Measurements from ENCODE around the gene PGM2L1.
"Not testable (repeated sequence)": the region's sequence is repeated elsewhere in the genome, so short reads cannot be mapped to it uniquely, and the experiment has no call there.

Gene PGM2L1

GRCh38 chr11:74355626-74356025 is 42.6 kb downstream of the PGM2L1 start:
- no peak overlapping the region for H3K27ac ChIP-seq (ENCODE audit: low read depth, low read length)
- H3K4me1 ChIP-seq (ENCODE audit: control insufficient read depth, insufficient read depth, low read length) = no peaks in the 10 kb centered on the region
- no peak overlapping the region for H3K9ac ChIP-seq (ENCODE audit: low read length)
- no peak overlapping the region for H3K4me3 ChIP-seq (ENCODE audit: low read length)
- H3K27me3 ChIP-seq (ENCODE audit: control insufficient read depth, insufficient read depth, low read length) = no peaks in the 10 kb centered on the region
- no peaks in the 10 kb centered on the region for H3K36me3 ChIP-seq (ENCODE audit: control insufficient read depth, insufficient read depth, low read length)

GRCh38 chr11:74354036-74354435 is 44.2 kb downstream of the PGM2L1 start:
- no peak overlapping the region for H3K27ac ChIP-seq (ENCODE audit: low read depth, low read length)

GRCh38 chr11:74347381-74347780 is 50.9 kb downstream of the PGM2L1 start:
- no peaks in the 10 kb centered on the region for H3K4me1 ChIP-seq (ENCODE audit: control insufficient read depth, insufficient read depth, low read length)
- no peak overlapping the region for H3K27ac ChIP-seq (ENCODE audit: low read depth, low read length)
- no peak overlapping the region for H3K4me3 ChIP-seq (ENCODE audit: low read length)
- no peaks in the 10 kb centered on the region for H3K27me3 ChIP-seq (ENCODE audit: control insufficient read depth, insufficient read depth, low read length)
- no peak overlapping the region for H3K9ac ChIP-seq (ENCODE audit: low read length)
- no peaks in the 10 kb centered on the region for H3K36me3 ChIP-seq (ENCODE audit: control insufficient read depth, insufficient read depth, low read length)

More at GRCh38 chr11:74354036-74354435, 44.2 kb downstream of the PGM2L1 start:
- Histone ChIP-seq H3K4me3 (ENCODE audit: low read length) (no peak overlapping the region), H3K9ac (ENCODE audit: low read length) (no peak overlapping the region), H3K36me3 (ENCODE audit: control insufficient read depth, insufficient read depth, low read length) (no peaks in the 10 kb centered on the region), H3K27me3 (ENCODE audit: control insufficient read depth, insufficient read depth, low read length) (no peaks in the 10 kb centered on the region), H3K4me1 (ENCODE audit: control insufficient read depth, insufficient read depth, low read length) (no peaks in the 10 kb centered on the region)

GRCh38 chr11:74345420-74345819 is 52.8 kb downstream of the PGM2L1 start:
- no peaks in the 10 kb centered on the region for H3K27me3 ChIP-seq (ENCODE audit: control insufficient read depth, insufficient read depth, low read length)
- H3K27ac ChIP-seq (ENCODE audit: low read depth, low read length) = no peak overlapping the region
- peaks cover 2% of the 10 kb centered on the region for H3K36me3 ChIP-seq (ENCODE audit: control insufficient read depth, insufficient read depth, low read length)
- H3K4me3 ChIP-seq (ENCODE audit: low read length) = no peak overlapping the region
- no peaks in the 10 kb centered on the region for H3K4me1 ChIP-seq (ENCODE audit: control insufficient read depth, insufficient read depth, low read length)
- H3K9ac ChIP-seq (ENCODE audit: low read length) = no peak overlapping the region

- H3K27ac ChIP-seq (ENCODE audit: low read depth, low read length) = no peak overlapping the region
Measured at GRCh38 chr11:74341921-74342320, 56.3 kb downstream of the PGM2L1 start.

GRCh38 chr11:74339619-74340018 is 58.6 kb downstream of the PGM2L1 start:
- Histone ChIP-seq H3K4me3 (ENCODE audit: low read length) (no peak overlapping the region), H3K36me3 (ENCODE audit: control insufficient read depth, insufficient read depth, low read length) (peaks cover 2% of the 10 kb centered on the region), H3K27ac (ENCODE audit: low read depth, low read length) (no peak overlapping the region), H3K4me1 (ENCODE audit: control insufficient read depth, insufficient read depth, low read length) (no peaks in the 10 kb centered on the region), H3K27me3 (ENCODE audit: control insufficient read depth, insufficient read depth, low read length) (no peaks in the 10 kb centered on the region), H3K9ac (ENCODE audit: low read length) (no peak overlapping the region)

More at GRCh38 chr11:74341921-74342320, 56.3 kb downstream of the PGM2L1 start:
- Histone ChIP-seq H3K27me3 (ENCODE audit: control insufficient read depth, insufficient read depth, low read length) (no peaks in the 10 kb centered on the region), H3K4me3 (ENCODE audit: low read length) (no peak overlapping the region), H3K4me1 (ENCODE audit: control insufficient read depth, insufficient read depth, low read length) (no peaks in the 10 kb centered on the region), H3K9ac (ENCODE audit: low read length) (no peak overlapping the region), H3K36me3 (ENCODE audit: control insufficient read depth, insufficient read depth, low read length) (peaks cover 2% of the 10 kb centered on the region)

GRCh38 chr11:74338963-74339362 is 59.3 kb downstream of the PGM2L1 start:
- Histone ChIP-seq H3K27me3 (ENCODE audit: control insufficient read depth, insufficient read depth, low read length) (no peaks in the 10 kb centered on the region), H3K9ac (ENCODE audit: low read length) (no peak overlapping the region), H3K36me3 (ENCODE audit: control insufficient read depth, insufficient read depth, low read length) (peaks cover 2% of the 10 kb centered on the region), H3K4me1 (ENCODE audit: control insufficient read depth, insufficient read depth, low read length) (no peaks in the 10 kb centered on the region), H3K4me3 (ENCODE audit: low read length) (no peak overlapping the region), H3K27ac (ENCODE audit: low read depth, low read length) (no peak overlapping the region)

GRCh38 chr11:74333193-74333592 is 65.0 kb downstream of the PGM2L1 start:
- Histone ChIP-seq H3K9ac (ENCODE audit: low read length) (no peak overlapping the region), H3K4me3 (ENCODE audit: low read length) (no peak overlapping the region)

GRCh38 chr11:74332291-74332690 is 65.9 kb downstream of the PGM2L1 start:
- Histone ChIP-seq H3K4me1 (ENCODE audit: control insufficient read depth, insufficient read depth, low read length) (no peaks in the 10 kb centered on the region), H3K27me3 (ENCODE audit: control insufficient read depth, insufficient read depth, low read length) (no peaks in the 10 kb centered on the region), H3K36me3 (ENCODE audit: control insufficient read depth, insufficient read depth, low read length) (no peaks in the 10 kb centered on the region), H3K4me3 (ENCODE audit: low read length) (no peak overlapping the region), H3K9ac (ENCODE audit: low read length) (no peak overlapping the region), H3K27ac (ENCODE audit: low read depth, low read length) (no peak overlapping the region)

More at GRCh38 chr11:74333193-74333592, 65.0 kb downstream of the PGM2L1 start:
- H3K4me1 ChIP-seq (ENCODE audit: control insufficient read depth, insufficient read depth, low read length) = no peaks in the 10 kb centered on the region
- H3K27me3 ChIP-seq (ENCODE audit: control insufficient read depth, insufficient read depth, low read length) = no peaks in the 10 kb centered on the region
- no peaks in the 10 kb centered on the region for H3K36me3 ChIP-seq (ENCODE audit: control insufficient read depth, insufficient read depth, low read length)
- H3K27ac ChIP-seq (ENCODE audit: low read depth, low read length) = no peak overlapping the region

GRCh38 chr11:74331000-74331399 is 67.2 kb downstream of the PGM2L1 start:
- not testable (repeated sequence) for H3K36me3 ChIP-seq (ENCODE audit: control insufficient read depth, insufficient read depth, low read length); H3K4me1 ChIP-seq (ENCODE audit: control insufficient read depth, insufficient read depth, low read length); H3K27me3 ChIP-seq (ENCODE audit: control insufficient read depth, insufficient read depth, low read length); H3K4me3 ChIP-seq (ENCODE audit: low read length); H3K9ac ChIP-seq (ENCODE audit: low read length); H3K27ac ChIP-seq (ENCODE audit: low read depth, low read length)

GRCh38 chr11:74330075-74330858 is 68.0 kb downstream of the PGM2L1 start:
- Histone ChIP-seq H3K27ac (ENCODE audit: low read depth, low read length) (no peak overlapping the region), H3K36me3 (ENCODE audit: control insufficient read depth, insufficient read depth, low read length) (no peaks in the 10 kb centered on the region), H3K4me1 (ENCODE audit: control insufficient read depth, insufficient read depth, low read length) (peaks cover 15% of the 10 kb centered on the region), H3K27me3 (ENCODE audit: control insufficient read depth, insufficient read depth, low read length) (no peaks in the 10 kb centered on the region), H3K9ac (ENCODE audit: low read length) (no peak overlapping the region), H3K4me3 (ENCODE audit: low read length) (no peak overlapping the region)

- Histone ChIP-seq H3K4me3 (ENCODE audit: low read length) (no peak overlapping the region), H3K36me3 (ENCODE audit: control insufficient read depth, insufficient read depth, low read length) (no peaks in the 10 kb centered on the region), H3K27ac (ENCODE audit: low read depth, low read length) (no peak overlapping the region), H3K4me1 (ENCODE audit: control insufficient read depth, insufficient read depth, low read length) (peaks cover 22% of the 10 kb centered on the region), H3K9ac (ENCODE audit: low read length) (no peak overlapping the region), H3K27me3 (ENCODE audit: control insufficient read depth, insufficient read depth, low read length) (no peaks in the 10 kb centered on the region)
Measured at GRCh38 chr11:74327076-74327475, 71.2 kb downstream of the PGM2L1 start.

GRCh38 chr11:74326665-74327064 is 71.6 kb downstream of the PGM2L1 start:
- Histone ChIP-seq H3K9ac (ENCODE audit: low read length) (no peak overlapping the region), H3K36me3 (ENCODE audit: control insufficient read depth, insufficient read depth, low read length) (no peaks in the 10 kb centered on the region), H3K4me1 (ENCODE audit: control insufficient read depth, insufficient read depth, low read length) (peaks cover 22% of the 10 kb centered on the region), H3K27me3 (ENCODE audit: control insufficient read depth, insufficient read depth, low read length) (no peaks in the 10 kb centered on the region), H3K4me3 (ENCODE audit: low read length) (no peak overlapping the region), H3K27ac (ENCODE audit: low read depth, low read length) (no peak overlapping the region)

Measured in rectal smooth muscle tissue (tissue), 1 donor.